Measurements from ENCODE around the gene TFAP2D.

The TFAP2D gene

GRCh38 chr6:50713226-50713625 is at the start of gene TFAP2D:
TSS of gene TFAP2D (plus strand) at chr6:50713526. CDS start at chr6:50714056, 530 bp downstream.
- DNase-seq: no peak

GRCh38 chr6:50663806-50664205 is 49.5 kb upstream of the TFAP2D start:
- DNase-seq: no peak

- DNase-seq: no peak
These were observed 47.2 kb upstream of the TFAP2D start for GRCh38 chr6:50666089-50666488.

- DNase-seq: no peak
These were observed 32.0 kb upstream of the TFAP2D start for GRCh38 chr6:50681213-50681824.

GRCh38 chr6:50689210-50689609 is 24.1 kb upstream of the TFAP2D start:
- no peak for DNase-seq

GRCh38 chr6:50691814-50692495 is 21.4 kb upstream of the TFAP2D start:
- no peak for DNase-seq

GRCh38 chr6:50698546-50698945 is 14.8 kb upstream of the TFAP2D start:
- DNase-seq: no peak

GRCh38 chr6:50699051-50699775 is 14.1 kb upstream of the TFAP2D start:
- no peak for DNase-seq

- no peak for DNase-seq
These were observed 6.8 kb upstream of the TFAP2D start for GRCh38 chr6:50706575-50706974.

- no peak for DNase-seq
These were observed 6.1 kb upstream of the TFAP2D start for GRCh38 chr6:50707191-50707590.

GRCh38 chr6:50707652-50708300 is 5.5 kb upstream of the TFAP2D start:
- DNase-seq: no peak

GRCh38 chr6:50708664-50709365 is 4.5 kb upstream of the TFAP2D start:
- no peak for DNase-seq

- DNase-seq: no peak
These were observed 4.0 kb upstream of the TFAP2D start for GRCh38 chr6:50709366-50709734.

- DNase-seq: no peak
These were observed 1.6 kb upstream of the TFAP2D start for GRCh38 chr6:50711686-50712085.

- DNase-seq: no peak
These were observed 1.0 kb upstream of the TFAP2D start for GRCh38 chr6:50712291-50712690.

- no peak for DNase-seq
These were observed 706 bp downstream of the TFAP2D start for GRCh38 chr6:50713977-50714486.

- DNase-seq: no peak
These were observed 1.4 kb downstream of the TFAP2D start for GRCh38 chr6:50714487-50715379.

- no peak for DNase-seq
These were observed 3.7 kb downstream of the TFAP2D start for GRCh38 chr6:50716899-50717509.

- no peak for DNase-seq
These were observed 4.6 kb downstream of the TFAP2D start for GRCh38 chr6:50717734-50718457.

- DNase-seq: no peak
These were observed 5.2 kb downstream of the TFAP2D start for GRCh38 chr6:50718566-50718965.

- no peak for DNase-seq
These were observed 7.3 kb downstream of the TFAP2D start for GRCh38 chr6:50720623-50721022.

Measured in GDM1 (cell line).